ENCODE measurements around the gene MYADML2. TPM values are rescaled to one million over a fixed set of nuclear protein-coding genes. Genes with fewer than 3 reads are reported as not detected.
A peak's percentile ranks its signal among the peaks of the same experiment; 100 is the strongest.

The MYADML2 gene
- total RNA-seq, 3 donors from 2014 or later = 0.13 TPM; not detected in 2

DNA sequence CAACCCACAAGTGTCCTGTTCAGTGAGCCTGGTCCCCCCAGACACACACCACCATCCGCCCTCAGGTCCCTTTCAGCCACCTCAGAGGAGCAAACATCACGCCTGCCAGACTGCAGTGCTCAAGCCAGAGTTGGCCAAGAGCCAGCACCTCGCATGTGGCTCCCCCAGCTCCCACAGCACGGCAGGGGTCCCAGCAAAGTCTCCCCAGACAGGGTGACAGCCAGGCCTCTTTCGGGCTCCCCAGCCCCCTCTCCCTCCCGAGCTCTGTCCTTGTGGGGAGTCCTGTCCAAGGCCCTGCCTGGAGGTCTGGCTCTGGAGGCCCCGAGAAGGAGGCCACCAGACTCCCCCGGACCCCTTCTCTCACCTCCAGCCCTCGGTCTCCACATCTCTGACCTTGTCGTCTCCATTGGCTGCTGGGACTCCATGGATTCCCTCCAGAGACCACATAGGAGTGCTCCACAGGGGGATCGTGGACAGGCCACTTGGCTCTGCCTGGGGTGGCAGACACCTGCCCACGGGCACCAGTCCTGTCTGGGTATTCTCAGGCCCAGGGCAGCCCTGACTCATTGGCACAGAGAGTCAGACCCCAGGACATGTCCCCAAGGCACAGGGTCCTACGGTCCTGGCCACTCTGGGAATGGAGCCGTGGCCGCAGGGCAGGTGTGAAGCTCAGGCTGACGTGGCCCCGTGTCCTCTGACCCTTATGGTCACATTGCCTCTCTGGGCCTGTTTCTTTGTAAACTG is 1.8 kb upstream of the MYADML2 start:
- intact Hi-C loops (cut with DNase I, micrococcal nuclease) = no loop called here
- DNase-seq (no peak), ATAC-seq (no peak)
- no peaks in the 10 kb centered on the region for H3K9me3 ChIP-seq
- H3K4me3 ChIP-seq = no peak overlapping the region
- H3K36me3 ChIP-seq (ENCODE audit: low read depth) = no peaks in the 10 kb centered on the region
- TF ChIP-seq, protein P1, sequence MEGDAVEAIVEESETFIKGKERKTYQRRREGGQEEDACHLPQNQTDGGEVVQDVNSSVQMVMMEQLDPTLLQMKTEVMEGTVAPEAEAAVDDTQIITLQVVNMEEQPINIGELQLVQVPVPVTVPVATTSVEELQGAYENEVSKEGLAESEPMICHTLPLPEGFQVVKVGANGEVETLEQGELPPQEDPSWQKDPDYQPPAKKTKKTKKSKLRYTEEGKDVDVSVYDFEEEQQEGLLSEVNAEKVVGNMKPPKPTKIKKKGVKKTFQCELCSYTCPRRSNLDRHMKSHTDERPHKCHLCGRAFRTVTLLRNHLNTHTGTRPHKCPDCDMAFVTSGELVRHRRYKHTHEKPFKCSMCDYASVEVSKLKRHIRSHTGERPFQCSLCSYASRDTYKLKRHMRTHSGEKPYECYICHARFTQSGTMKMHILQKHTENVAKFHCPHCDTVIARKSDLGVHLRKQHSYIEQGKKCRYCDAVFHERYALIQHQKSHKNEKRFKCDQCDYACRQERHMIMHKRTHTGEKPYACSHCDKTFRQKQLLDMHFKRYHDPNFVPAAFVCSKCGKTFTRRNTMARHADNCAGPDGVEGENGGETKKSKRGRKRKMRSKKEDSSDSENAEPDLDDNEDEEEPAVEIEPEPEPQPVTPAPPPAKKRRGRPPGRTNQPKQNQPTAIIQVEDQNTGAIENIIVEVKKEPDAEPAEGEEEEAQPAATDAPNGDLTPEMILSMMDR (IDR thresholded peaks at IDR 0.05) = no peak
- no peaks in the 10 kb centered on the region for H3K4me1 ChIP-seq (ENCODE audit: low read depth)

DNA sequence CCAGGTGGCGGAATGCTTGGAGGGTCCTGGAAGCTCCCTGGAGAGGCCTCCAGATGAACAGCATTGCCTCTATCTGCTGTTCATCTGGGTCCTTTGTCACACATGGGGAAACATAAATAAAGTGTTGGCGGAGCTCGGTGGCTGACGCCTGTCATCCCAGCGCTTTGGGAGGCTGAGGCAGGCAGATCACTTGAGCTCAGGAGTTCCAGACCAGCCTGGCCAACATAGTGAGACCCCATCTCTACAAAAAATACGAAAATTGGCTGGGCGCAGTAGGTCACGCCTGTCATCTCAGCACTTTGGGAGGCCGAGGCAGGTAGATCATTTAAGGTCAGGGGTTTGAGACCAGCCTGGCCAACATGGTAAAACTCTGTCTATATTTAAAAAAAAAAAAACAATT is 2.2 kb downstream of the MYADML2 start:
- Histone ChIP-seq H3K9me3 (no peaks in the 10 kb centered on the region), H3K4me3 (no peak overlapping the region), H3K4me1 (ENCODE audit: low read depth) (peaks cover 4% of the 10 kb centered on the region), H3K36me3 (ENCODE audit: low read depth) (no peaks in the 10 kb centered on the region)
- ATAC-seq (no peak), DNase-seq (no peak)
- intact Hi-C loops (cut with DNase I, micrococcal nuclease) = no loop called here
- TF ChIP-seq, protein P1 (IDR thresholded peaks at IDR 0.05) = no peak

GRCh38 chr17:81942167-81942553 is 4.9 kb downstream of the MYADML2 start:
- Histone ChIP-seq H3K4me1 (ENCODE audit: low read depth) (peaks cover 7% of the 10 kb centered on the region), H3K36me3 (ENCODE audit: low read depth) (no peaks in the 10 kb centered on the region), H3K9me3 (no peaks in the 10 kb centered on the region), H3K4me3 (no peak overlapping the region)
- TF ChIP-seq, protein P1 (IDR thresholded peaks at IDR 0.05) = no peak
- intact Hi-C loops (cut with DNase I, micrococcal nuclease) = no loop called here
- no peak for ATAC-seq
- DNase-seq = no peak

DNA sequence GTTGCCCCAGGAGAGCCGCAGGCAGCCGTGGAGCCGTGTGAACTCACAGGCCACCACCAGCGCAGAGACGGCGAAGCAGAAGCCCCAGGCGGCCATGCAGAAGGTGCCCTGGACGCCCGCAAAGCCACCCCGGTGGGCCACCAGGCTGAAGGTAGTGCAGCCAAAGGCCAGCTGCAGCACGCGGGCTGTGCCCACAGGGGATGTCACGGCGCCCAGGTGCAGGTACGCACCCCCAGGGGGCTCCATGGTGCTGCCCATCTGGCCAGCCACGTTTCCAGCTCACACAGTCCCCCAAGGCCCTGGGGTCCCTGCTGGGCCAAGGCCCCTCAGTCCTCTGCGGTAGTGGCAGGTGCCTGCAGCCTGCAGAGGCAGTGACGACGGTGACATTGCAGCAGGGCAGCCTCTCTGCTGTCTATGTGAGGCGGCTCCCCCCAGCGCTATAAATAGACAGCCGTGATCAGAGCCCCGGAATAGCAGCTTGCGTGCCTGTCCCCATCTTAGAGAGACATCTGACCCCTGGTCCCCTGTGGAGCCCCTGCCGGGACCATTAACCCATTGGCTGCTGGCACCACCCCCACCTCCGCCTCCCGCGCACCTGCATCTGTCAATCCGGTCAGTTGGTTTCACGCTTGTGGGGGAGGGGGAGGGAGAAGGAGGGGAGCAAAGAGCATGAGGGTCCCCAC is 5.4 kb downstream of the MYADML2 start:
- ATAC-seq = no peak
- TF ChIP-seq, protein P1 (IDR thresholded peaks at IDR 0.05) = no peak
- Histone ChIP-seq H3K4me3 (no peak overlapping the region), H3K4me1 (ENCODE audit: low read depth) (peaks cover 10% of the 10 kb centered on the region), H3K9me3 (no peaks in the 10 kb centered on the region), H3K36me3 (ENCODE audit: low read depth) (no peaks in the 10 kb centered on the region)
- DNase-seq = no peak
- intact Hi-C loops (cut with DNase I, micrococcal nuclease) = no loop called here

- intact Hi-C loops (cut with DNase I, micrococcal nuclease) = no loop called here
- ATAC-seq (no peak), DNase-seq (peak in 1 of 3 donors; percentile 54)
- Histone ChIP-seq H3K4me3 (no peak overlapping the region), H3K9me3 (no peaks in the 10 kb centered on the region), H3K4me1 (ENCODE audit: low read depth) (peaks cover 12% of the 10 kb centered on the region), H3K36me3 (ENCODE audit: low read depth) (no peaks in the 10 kb centered on the region)
- TF ChIP-seq, protein P1 (IDR thresholded peaks at IDR 0.05) = no peak
Measured at GRCh38 chr17:81940538-81941483, 6.2 kb downstream of the MYADML2 start.

Data from mucosa of descending colon (tissue), 3 donors.